Peyer's patch (tissue), 4 donors: ENCODE results near the gene SAMD5.

Experiments used
- POLR2A ChIP-seq, 2 donors: fragments of 450-650 bp; IDR thresholded peaks; one replicate each; pipeline ENCODE4 v1.5.1; 2017; ENCODE audit warnings: antibody characterized with exemption in 2 of 2, mild to moderate bottlenecking in 2 of 2, moderate library complexity in 2 of 2
- TF ChIP-seq, protein P1 (sequence below), 6 experiments: fragments of 450-650 bp in 4 of 6; fragments of 200-600 bp in 2 of 6; sonication (generic) in 1 of 6; IDR thresholded peaks; one replicate each; pipeline ENCODE4 v1.5.1; 2017 to 2019; ENCODE audit warnings: antibody characterized with exemption in 6 of 6, mild to moderate bottlenecking in 3 of 6, moderate library complexity in 1 of 6

DNA sequence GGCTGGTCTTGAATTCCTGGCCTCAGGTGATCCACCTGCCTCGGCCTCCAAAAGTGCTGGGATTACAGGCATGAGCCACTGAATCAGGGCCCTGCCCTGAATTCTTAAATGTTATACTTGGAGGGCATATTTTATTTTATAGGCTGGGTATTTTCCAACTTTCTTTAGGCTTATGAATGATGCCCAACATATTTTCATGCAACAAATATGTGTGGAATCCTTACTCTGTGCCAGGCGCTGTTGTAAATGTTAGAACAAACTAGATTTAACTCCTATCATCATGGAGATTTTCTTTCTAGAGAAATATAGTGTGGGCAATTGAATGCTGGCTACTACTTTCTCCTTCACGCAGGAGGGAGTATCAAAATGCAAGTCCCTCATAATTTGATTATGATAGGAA lies 71.2 kb downstream of the SAMD5 start:
- TF ChIP-seq, protein P1, sequence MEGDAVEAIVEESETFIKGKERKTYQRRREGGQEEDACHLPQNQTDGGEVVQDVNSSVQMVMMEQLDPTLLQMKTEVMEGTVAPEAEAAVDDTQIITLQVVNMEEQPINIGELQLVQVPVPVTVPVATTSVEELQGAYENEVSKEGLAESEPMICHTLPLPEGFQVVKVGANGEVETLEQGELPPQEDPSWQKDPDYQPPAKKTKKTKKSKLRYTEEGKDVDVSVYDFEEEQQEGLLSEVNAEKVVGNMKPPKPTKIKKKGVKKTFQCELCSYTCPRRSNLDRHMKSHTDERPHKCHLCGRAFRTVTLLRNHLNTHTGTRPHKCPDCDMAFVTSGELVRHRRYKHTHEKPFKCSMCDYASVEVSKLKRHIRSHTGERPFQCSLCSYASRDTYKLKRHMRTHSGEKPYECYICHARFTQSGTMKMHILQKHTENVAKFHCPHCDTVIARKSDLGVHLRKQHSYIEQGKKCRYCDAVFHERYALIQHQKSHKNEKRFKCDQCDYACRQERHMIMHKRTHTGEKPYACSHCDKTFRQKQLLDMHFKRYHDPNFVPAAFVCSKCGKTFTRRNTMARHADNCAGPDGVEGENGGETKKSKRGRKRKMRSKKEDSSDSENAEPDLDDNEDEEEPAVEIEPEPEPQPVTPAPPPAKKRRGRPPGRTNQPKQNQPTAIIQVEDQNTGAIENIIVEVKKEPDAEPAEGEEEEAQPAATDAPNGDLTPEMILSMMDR (IDR thresholded peaks at IDR 0.05) = no peak
- no peak for TF ChIP-seq POLR2A (IDR thresholded peaks at IDR 0.05)
